HG03460 (cell line): ENCODE measurements around the gene RTP3.
A peak's percentile ranks its signal among the peaks of the same experiment; 100 is the strongest.
"Not testable (repeated sequence)": the region's sequence is repeated elsewhere in the genome, so short reads cannot be mapped to it uniquely, and the experiment has no call there.

Source experiments
- ATAC-seq: cut with Tn5 transposase; IDR thresholded peaks from one replicate; pipeline ENCODE4 v1.9.1; 2021; ENCODE audit not compliant: unreplicated experiment

The RTP3 gene

GRCh38 chr3:46517016-46517783 is 19.4 kb downstream of the RTP3 start:
- no peak for ATAC-seq

- ATAC-seq = no peak
Observed at GRCh38 chr3:46517784-46518181, 20.0 kb downstream of the RTP3 start.

GRCh38 chr3:46519952-46520351 is 22.2 kb downstream of the RTP3 start:
- no peak for ATAC-seq

GRCh38 chr3:46520531-46520930 is 22.8 kb downstream of the RTP3 start:
- ATAC-seq = no peak

- no peak for ATAC-seq
Observed at GRCh38 chr3:46521096-46521495, 23.3 kb downstream of the RTP3 start.

GRCh38 chr3:46522201-46522600 is 24.4 kb downstream of the RTP3 start:
- ATAC-seq = not testable (repeated sequence)

GRCh38 chr3:46523556-46523955 is 25.8 kb downstream of the RTP3 start:
- no peak for ATAC-seq

GRCh38 chr3:46524008-46524407 is 26.2 kb downstream of the RTP3 start:
- ATAC-seq = no peak

- ATAC-seq = no peak
Observed at GRCh38 chr3:46524832-46525231, 27.1 kb downstream of the RTP3 start.

GRCh38 chr3:46527239-46527638 is 29.5 kb downstream of the RTP3 start:
- no peak for ATAC-seq

GRCh38 chr3:46533091-46533490 is 35.3 kb downstream of the RTP3 start:
- ATAC-seq = no peak

- no peak for ATAC-seq
Observed at GRCh38 chr3:46535746-46536145, 38.0 kb downstream of the RTP3 start.

- no peak for ATAC-seq
Observed at GRCh38 chr3:46536758-46537157, 39.0 kb downstream of the RTP3 start.

- ATAC-seq = no peak
Observed at GRCh38 chr3:46537316-46537715, 39.5 kb downstream of the RTP3 start.

- no peak for ATAC-seq
Observed at GRCh38 chr3:46537779-46538178, 40.0 kb downstream of the RTP3 start.

GRCh38 chr3:46538425-46538802 is 40.6 kb downstream of the RTP3 start:
- not testable (repeated sequence) for ATAC-seq

- peak; percentile 77 for ATAC-seq
Observed at GRCh38 chr3:46538803-46539442, 41.1 kb downstream of the RTP3 start.

GRCh38 chr3:46539443-46540005 is 41.7 kb downstream of the RTP3 start:
- ATAC-seq = no peak

GRCh38 chr3:46540550-46540949 is 42.8 kb downstream of the RTP3 start:
- no peak for ATAC-seq

- ATAC-seq = no peak
Observed at GRCh38 chr3:46541835-46542234, 44.1 kb downstream of the RTP3 start.

GRCh38 chr3:46542344-46542743 is 44.6 kb downstream of the RTP3 start:
- ATAC-seq = no peak

GRCh38 chr3:46542801-46543201 is 45.0 kb downstream of the RTP3 start:
- ATAC-seq = no peak
